Activated CD8-positive, alpha-beta T cell treated with anti-CD3 and anti-CD28 coated beads, Interleukin-2, amount 10 ng/mL, durations not matched to agents 7 days and 5 days (primary cell): Measurements from ENCODE around the gene LRRC3. TPM values are rescaled to one million over a fixed set of nuclear protein-coding genes. Genes with fewer than 3 reads are reported as not detected.
"Not testable (repeated sequence)": the region's sequence is repeated elsewhere in the genome, so short reads cannot be mapped to it uniquely, and the experiment has no call there.

Experiments used
- ATAC-seq: fragments of 150-1000 bp; cut with Tn5 transposase; one replicate; pipeline ENCODE4 v1.10.0; 2021; ENCODE audit warnings: moderate library complexity
- CTCF ChIA-PET: fragments of 350-600 bp; sonication (Branson Sonifier 250); formaldehyde crosslinking; loops from one replicate; lab custom pipeline; 2021; ENCODE audit warnings: antibody characterized with exemption; lab: Charles Lee
- POLR2A ChIA-PET: fragments of 350-600 bp; sonication (Branson Sonifier 250); formaldehyde crosslinking; loops from one replicate; lab custom pipeline; 2021; ENCODE audit warnings: antibody characterized with exemption; lab: Charles Lee
- DNase-seq: peaks from one replicate; pipeline ENCODE4 v3.0.0-alpha.2; 2020
- H3K27ac Mint-ChIP-seq: one replicate; pipeline ENCODE4 v1.8.0; 2021; ENCODE audit warnings: mild to moderate bottlenecking, mixed read lengths
- H3K27me3 Mint-ChIP-seq: one replicate; pipeline ENCODE4 v1.8.0; 2021; ENCODE audit warnings: low read depth, mixed read lengths
- H3K36me3 Mint-ChIP-seq: one replicate; pipeline ENCODE4 v1.8.0; 2021; ENCODE audit warnings: low read depth, mixed read lengths
- H3K4me1 Mint-ChIP-seq: one replicate; pipeline ENCODE4 v1.8.0; 2021; ENCODE audit warnings: low read depth, mixed read lengths
- H3K4me3 Mint-ChIP-seq: one replicate; pipeline ENCODE4 v1.8.0; 2021; ENCODE audit warnings: mild to moderate bottlenecking, mixed read lengths
- H3K9me3 Mint-ChIP-seq: one replicate; pipeline ENCODE4 v1.8.0; 2022; ENCODE audit warnings: mixed read lengths; ENCODE audit not compliant: insufficient read depth
- total RNA-seq, 2 experiments: library from RNA; stranded (reverse); gene quantifications; one replicate each; pipeline ENCODE4 v1.2.3, GENCODE V29; 2021

The LRRC3 gene
- total RNA-seq, 2 experiments from 2014 or later, result 3.2 to 3.4 TPM

GRCh38 chr21:44500111-44500510 is 44.8 kb downstream of the LRRC3 start:
- ChIA-PET CTCF (interaction anchor here (1.6 to 2.7 kb wide), 2 partner anchors 10 to 293 kb away, joined by 4 to 14 read pairs; no protein-coding TSS in a partner anchor), POLR2A (no interaction called here)
- ATAC-seq (no peak), DNase-seq (no peak)
- Mint-ChIP-seq H3K36me3 (no peaks in the 10 kb centered on the region), H3K9me3 (no peaks in the 10 kb centered on the region), H3K4me1 (peaks cover 9% of the 10 kb centered on the region), H3K27me3 (no peaks in the 10 kb centered on the region), H3K27ac (no peak overlapping the region), H3K4me3 (no peak overlapping the region)

DNA sequence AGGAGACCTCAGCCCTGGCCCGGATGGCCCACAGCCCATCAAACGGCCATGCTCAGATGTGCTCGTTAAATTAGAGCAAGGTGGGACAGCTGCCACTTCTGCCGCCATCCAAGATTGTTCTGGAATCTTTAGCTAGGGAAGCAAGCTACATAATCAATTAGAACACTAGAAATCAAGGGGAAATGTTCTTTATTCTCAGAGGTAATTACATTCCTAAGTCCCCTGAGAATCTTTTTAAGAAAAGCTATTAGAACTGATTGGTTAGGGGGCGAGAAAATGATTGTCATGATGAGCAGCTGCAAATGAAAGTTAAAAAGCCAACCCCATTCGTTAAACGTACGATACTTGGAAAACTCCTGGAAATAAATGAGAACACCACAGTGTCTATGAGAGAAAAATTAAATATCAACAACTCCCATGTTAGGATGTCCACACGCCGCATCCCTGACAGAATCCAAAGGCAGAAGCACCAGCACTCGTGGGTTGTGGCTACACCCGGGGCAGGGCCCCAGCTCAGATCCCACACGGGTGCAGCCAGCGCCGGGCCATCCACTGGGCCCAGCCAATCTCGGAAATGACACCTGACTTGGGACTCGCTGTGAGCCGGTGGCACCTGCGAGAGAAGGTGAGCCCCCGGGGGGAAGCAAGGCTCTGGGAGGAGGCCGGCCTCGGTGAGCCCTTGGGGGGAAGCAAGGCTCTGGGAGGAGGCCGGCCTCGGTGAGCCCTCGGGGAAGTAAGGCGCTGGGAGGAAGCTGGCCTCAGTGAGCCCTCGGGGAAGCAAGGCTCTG is 47.1 kb downstream of the LRRC3 start:
- ChIA-PET POLR2A (no interaction called here), CTCF (interaction anchor here (1.0 to 2.7 kb wide), 3 partner anchors 8 to 291 kb away, joined by 3 to 14 read pairs (median 4); no protein-coding TSS in a partner anchor)
- no peak for ATAC-seq
- Mint-ChIP-seq H3K27me3 (no peaks in the 10 kb centered on the region), H3K36me3 (no peaks in the 10 kb centered on the region), H3K9me3 (no peaks in the 10 kb centered on the region), H3K4me1 (peaks cover 7% of the 10 kb centered on the region), H3K4me3 (no peak overlapping the region), H3K27ac (peak overlapping the region; percentile 62)
- no peak for DNase-seq

GRCh38 chr21:44503006-44503889 is 47.9 kb downstream of the LRRC3 start:
- ATAC-seq, H3K27me3 Mint-ChIP-seq, H3K4me3 Mint-ChIP-seq, H3K36me3 Mint-ChIP-seq, H3K4me1 Mint-ChIP-seq, DNase-seq, H3K9me3 Mint-ChIP-seq, POLR2A ChIA-PET: not testable (repeated sequence)
- peak overlapping the region; percentile 46 for H3K27ac Mint-ChIP-seq
- CTCF ChIA-PET, result interaction anchor here (1.0 to 1.5 kb wide), 2 partner anchors 15 to 240 kb away, joined by 3 to 5 read pairs; no protein-coding TSS in a partner anchor

DNA sequence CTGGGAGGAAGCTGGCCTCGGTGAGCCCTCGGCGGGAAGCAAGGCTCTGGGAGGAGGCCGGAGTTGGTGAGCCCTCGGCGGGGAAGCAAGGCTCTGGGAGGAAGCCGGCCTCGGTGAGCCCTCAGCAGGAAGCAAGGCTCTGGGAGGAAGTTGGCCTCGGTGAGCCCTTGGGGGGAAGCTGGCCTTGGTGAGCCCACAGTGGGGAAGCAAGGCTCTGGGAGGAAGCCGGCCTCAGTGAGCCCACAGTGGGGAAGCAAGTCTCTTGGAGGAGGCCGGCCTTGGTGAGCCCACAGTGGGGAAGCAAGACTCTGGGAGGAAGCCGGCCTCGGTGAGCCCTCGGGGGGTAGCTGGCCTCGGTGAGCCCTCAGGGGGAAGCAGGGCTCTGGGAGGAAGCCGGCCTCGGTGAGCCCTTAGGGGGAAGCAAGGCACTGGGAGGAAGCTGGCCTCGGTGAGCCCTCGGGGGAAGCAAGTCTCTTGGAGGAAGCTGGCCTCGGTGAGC is 48.6 kb downstream of the LRRC3 start:
- Mint-ChIP-seq H3K27me3 (no peaks in the 10 kb centered on the region), H3K4me1 (peaks cover 7% of the 10 kb centered on the region), H3K27ac (peak overlapping the region; percentile 70), H3K4me3 (no peak overlapping the region), H3K36me3 (no peaks in the 10 kb centered on the region), H3K9me3 (no peaks in the 10 kb centered on the region)
- CTCF ChIA-PET, result interaction anchor here (1.5 kb wide), 1 partner anchor 16 kb away, joined by 5 read pairs; no protein-coding TSS in a partner anchor
- peak; percentile 31 for DNase-seq
- POLR2A ChIA-PET, result no interaction called here
- ATAC-seq, result no peak

- H3K4me3 Mint-ChIP-seq, result no peak overlapping the region
- H3K9me3 Mint-ChIP-seq, result no peaks in the 10 kb centered on the region
- H3K4me1 Mint-ChIP-seq, result peaks cover 8% of the 10 kb centered on the region
- no peak overlapping the region for H3K27ac Mint-ChIP-seq
- no peaks in the 10 kb centered on the region for H3K36me3 Mint-ChIP-seq
- CTCF ChIA-PET, result interaction anchor here (1.2 to 1.3 kb wide), 2 partner anchors 17 to 287 kb away, joined by 3 to 6 read pairs; no protein-coding TSS in a partner anchor
- DNase-seq, result no peak
- no peak for ATAC-seq
- H3K27me3 Mint-ChIP-seq, result no peaks in the 10 kb centered on the region
- POLR2A ChIA-PET, result no interaction called here
These were observed 50.5 kb downstream of the LRRC3 start for GRCh38 chr21:44505673-44506278.

- no peaks in the 10 kb centered on the region for H3K36me3 Mint-ChIP-seq
- CTCF ChIA-PET, result interaction anchor here (1.2 to 1.4 kb wide), 3 partner anchors 18 to 287 kb away, joined by 3 to 6 read pairs (median 4); no protein-coding TSS in a partner anchor
These were observed 51.3 kb downstream of the LRRC3 start for GRCh38 chr21:44506279-44507255.

DNA sequence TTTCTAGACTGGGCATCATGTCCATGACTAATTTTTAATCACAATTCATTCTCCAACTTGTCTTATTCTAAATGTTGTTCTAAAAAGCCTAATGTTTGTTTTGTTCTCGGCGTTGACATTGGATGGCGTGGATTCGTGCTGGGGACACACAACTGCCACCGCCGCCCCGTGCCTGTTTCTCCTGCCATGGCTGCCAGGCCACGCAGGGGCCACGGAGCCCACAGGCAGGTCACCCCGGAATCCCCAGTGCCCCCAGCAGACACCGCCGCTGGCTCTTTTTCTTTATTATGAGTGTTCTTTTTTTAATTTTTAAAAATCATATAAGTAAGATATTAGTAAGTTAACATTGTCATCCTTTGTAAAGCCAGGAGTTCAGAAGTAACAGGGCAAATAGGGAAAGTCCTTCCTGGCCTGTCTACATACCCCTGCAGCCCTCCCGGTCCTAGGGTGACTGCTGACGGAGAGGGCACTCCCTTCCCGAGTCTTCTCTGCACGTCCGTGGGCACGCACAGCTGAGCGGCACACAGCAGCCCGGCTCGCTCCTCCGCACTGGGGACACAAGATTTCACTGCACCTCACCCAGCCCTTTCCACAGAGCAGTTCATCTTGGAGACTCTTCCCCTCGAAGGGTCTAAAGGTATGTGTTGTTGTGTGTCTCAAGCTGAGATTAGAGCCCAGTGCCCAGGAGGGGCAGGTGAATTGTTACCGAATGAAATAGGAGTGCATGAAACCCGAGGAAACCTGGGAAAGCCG is 52.5 kb downstream of the LRRC3 start:
- Mint-ChIP-seq H3K9me3 (no peaks in the 10 kb centered on the region), H3K27me3 (no peaks in the 10 kb centered on the region), H3K27ac (no peak overlapping the region), H3K4me3 (no peak overlapping the region), H3K36me3 (no peaks in the 10 kb centered on the region), H3K4me1 (peaks cover 8% of the 10 kb centered on the region)
- CTCF ChIA-PET, result interaction anchor here (1.4 kb wide), 1 partner anchor 286 kb away, joined by 4 read pairs; no protein-coding TSS in a partner anchor
- POLR2A ChIA-PET, result no interaction called here
- ATAC-seq (no peak), DNase-seq (no peak)

More at GRCh38 chr21:44506279-44507255, 51.3 kb downstream of the LRRC3 start:
- H3K9me3 Mint-ChIP-seq, result no peaks in the 10 kb centered on the region
- POLR2A ChIA-PET, result no interaction called here
- DNase-seq (no peak), ATAC-seq (no peak)
- peaks cover 8% of the 10 kb centered on the region for H3K4me1 Mint-ChIP-seq
- no peak overlapping the region for H3K4me3 Mint-ChIP-seq
- H3K27ac Mint-ChIP-seq, result no peak overlapping the region
- no peaks in the 10 kb centered on the region for H3K27me3 Mint-ChIP-seq

DNA sequence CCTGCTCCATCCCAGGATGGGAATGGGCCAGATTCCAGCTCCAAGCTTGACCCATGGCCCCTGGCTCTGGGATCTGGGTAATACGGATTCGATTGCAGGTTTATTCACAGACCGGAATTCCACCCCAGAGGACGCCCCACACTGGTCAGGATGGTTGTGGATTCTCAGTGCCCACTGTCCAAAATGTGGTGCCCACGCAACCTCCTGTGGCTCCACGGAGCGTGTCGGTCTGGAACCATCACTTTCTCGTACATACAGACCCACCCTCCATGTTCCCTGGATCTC is 53.1 kb downstream of the LRRC3 start:
- CTCF ChIA-PET, result interaction anchor here (1.4 kb wide), 1 partner anchor 285 kb away, joined by 4 read pairs; no protein-coding TSS in a partner anchor
- H3K36me3 Mint-ChIP-seq, result no peaks in the 10 kb centered on the region
- no peaks in the 10 kb centered on the region for H3K27me3 Mint-ChIP-seq
- ATAC-seq (no peak), DNase-seq (no peak)
- H3K9me3 Mint-ChIP-seq, result no peaks in the 10 kb centered on the region
- H3K4me1 Mint-ChIP-seq, result peaks cover 8% of the 10 kb centered on the region
- POLR2A ChIA-PET, result no interaction called here
- H3K4me3 Mint-ChIP-seq, result no peak overlapping the region
- no peak overlapping the region for H3K27ac Mint-ChIP-seq

DNA sequence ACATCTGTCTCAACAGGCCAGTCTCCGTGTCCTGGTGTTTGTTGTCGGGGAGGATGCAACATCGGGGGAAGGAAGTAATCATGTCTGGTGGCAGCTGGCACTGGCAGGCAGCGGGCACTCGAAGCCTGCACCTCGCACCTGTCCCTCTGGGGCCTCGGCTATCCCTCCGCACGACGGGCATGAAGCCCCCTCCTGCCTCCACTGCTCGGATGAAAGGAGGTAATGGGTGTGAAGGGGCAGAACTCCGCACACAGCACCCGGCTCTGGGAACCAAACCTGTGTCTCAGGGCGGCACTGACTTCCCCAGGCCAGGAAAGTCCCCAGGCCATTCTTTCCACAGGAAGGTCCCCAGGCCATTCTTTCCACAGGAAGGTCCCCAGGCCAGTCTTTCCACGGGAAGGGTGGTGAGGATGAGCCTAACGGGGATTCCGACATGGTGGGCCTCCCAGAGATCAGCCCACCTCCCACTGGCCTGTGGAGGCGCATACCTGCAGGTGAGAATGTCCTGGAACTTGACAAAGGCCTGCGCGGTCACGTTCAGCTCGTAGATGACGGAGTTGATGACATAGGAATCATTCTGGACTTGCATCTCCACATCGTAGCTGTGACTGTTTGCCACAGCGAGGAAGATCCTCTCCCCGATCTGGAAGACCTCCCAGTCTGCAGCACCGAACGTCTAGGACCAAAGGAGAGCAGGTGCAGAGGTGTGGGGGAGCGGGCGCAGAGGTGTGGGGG is 53.6 kb downstream of the LRRC3 start:
- ATAC-seq (no peak), DNase-seq (no peak)
- peaks cover 6% of the 10 kb centered on the region for H3K4me1 Mint-ChIP-seq
- no peak overlapping the region for H3K4me3 Mint-ChIP-seq
- H3K27ac Mint-ChIP-seq, result no peak overlapping the region
- CTCF ChIA-PET, result interaction anchor here (0.8 kb wide), 1 partner anchor 284 kb away, joined by 3 read pairs; no protein-coding TSS in a partner anchor
- no peaks in the 10 kb centered on the region for H3K27me3 Mint-ChIP-seq
- no peaks in the 10 kb centered on the region for H3K9me3 Mint-ChIP-seq
- no peaks in the 10 kb centered on the region for H3K36me3 Mint-ChIP-seq
- POLR2A ChIA-PET, result no interaction called here
